B cell (primary cell): ENCODE data around the gene ADH6. TPM values are rescaled to one million over a fixed set of nuclear protein-coding genes. Genes with fewer than 3 reads are reported as not detected.

ENCODE experiments used
- ATAC-seq: fragments of 200-7000 bp; cut with Tn5 transposase; one replicate; pipeline ENCODE4 v1.10.0; 2021; ENCODE audit warnings: low read depth, mild to moderate bottlenecking, moderate number of reproducible peaks, moderate library complexity
- CTCF ChIA-PET: fragments of 350-600 bp; sonication (Branson Sonifier 250); formaldehyde crosslinking; loops from one replicate; lab custom pipeline; 2021; ENCODE audit warnings: antibody characterized with exemption, inconsistent platforms; lab: Charles Lee
- POLR2A ChIA-PET: fragments of 350-600 bp; sonication (Branson Sonifier 250); formaldehyde crosslinking; loops from one replicate; lab custom pipeline; 2021; ENCODE audit warnings: antibody characterized with exemption; lab: Charles Lee
- DNase-seq: peaks from one replicate; pipeline ENCODE4 v3.0.0; 2013
- H2AFZ ChIP-seq: 2 replicates; pipeline ENCODE4 v1.6.1; 2012; ENCODE audit warnings: mild to moderate bottlenecking, low read depth, low read length; ENCODE audit not compliant: insufficient read depth, poor library complexity, severe bottlenecking
- H3K27ac ChIP-seq, 2 donors: 1 replicate in 1 of 2; 2 replicates in 1 of 2; pipeline ENCODE4 v1.5.1; 2012 to 2013; ENCODE audit warnings: low read length in 2 of 2, mild to moderate bottlenecking in 2 of 2, moderate library complexity in 1 of 2
- H3K27me3 ChIP-seq, 4 experiments: fragments of 200-600 bp in 1 of 4; sonication (generic) in 1 of 4; replicated peaks in 1 of 4; 1 replicate in 2 of 4; 2 replicates in 2 of 4; pipeline versions ENCODE4 v1.6.1 to v1.7.0; 2013 to 2016; ENCODE audit warnings: low read length in 3 of 4, mild to moderate bottlenecking in 2 of 4, mixed read lengths in 1 of 4, moderate library complexity in 1 of 4; ENCODE audit not compliant: insufficient read depth in 4 of 4, control insufficient read depth in 3 of 4; ENCODE audit errors: control extremely low read depth in 1 of 4
- H3K36me3 ChIP-seq, 2 experiments: replicated peaks in 1 of 2; 1 replicate in 1 of 2; 2 replicates in 1 of 2; pipeline versions ENCODE4 v1.6.1 to v1.7.1; 2013; ENCODE audit warnings: low read length in 1 of 2; ENCODE audit not compliant: insufficient read depth in 2 of 2, control insufficient read depth in 1 of 2; ENCODE audit errors: control extremely low read depth in 1 of 2, extremely low read depth in 1 of 2
- H3K4me1 ChIP-seq, 2 donors: fragments of 200-600 bp in 1 of 2; sonication (generic) in 1 of 2; 1 replicate in 1 of 2; 2 replicates in 1 of 2; pipeline versions ENCODE4 v1.5.1 to v1.6.1; 2013 to 2017; ENCODE audit warnings: low read length in 2 of 2; ENCODE audit not compliant: control insufficient read depth in 2 of 2, insufficient read depth in 2 of 2
- H3K4me2 ChIP-seq: replicated peaks from 2 replicates; pipeline ENCODE3; 2012; ENCODE audit warnings: mild to moderate bottlenecking, low read depth, low read length; ENCODE audit not compliant: poor library complexity, severe bottlenecking
- H3K4me3 ChIP-seq, 5 experiments: fragments of 200-600 bp in 1 of 5; sonication (generic) in 1 of 5; 1 replicate in 3 of 5; 2 replicates in 2 of 5; pipeline versions ENCODE4 v1.5.1 to v1.7.0; 2011 to 2016; ENCODE audit warnings: low read length in 4 of 5, mild to moderate bottlenecking in 4 of 5, low read depth in 2 of 5, control low read depth in 1 of 5, moderate library complexity in 1 of 5; ENCODE audit not compliant: insufficient read depth in 1 of 5; ENCODE audit errors: control extremely low read depth in 1 of 5, extremely low read depth in 1 of 5
- H3K79me2 ChIP-seq: fragments of 200-600 bp; sonication (generic); one replicate; pipeline ENCODE4 v1.6.0; 2016; ENCODE audit warnings: low read length; ENCODE audit not compliant: control insufficient read depth, insufficient read depth
- H3K9ac ChIP-seq: fragments of 200-600 bp; sonication (generic); 2 replicates; pipeline ENCODE4 v1.6.1; 2017; ENCODE audit warnings: mild to moderate bottlenecking, low read length, moderate library complexity
- H3K9me3 ChIP-seq, 3 donors: one replicate each; pipeline versions ENCODE4 v1.6.1 to v1.7.1; 2013; ENCODE audit warnings: low read length in 2 of 3; ENCODE audit not compliant: control insufficient read depth in 2 of 3, insufficient read depth in 1 of 3; ENCODE audit errors: control extremely low read depth in 1 of 3
- H4K20me1 ChIP-seq: 2 replicates; pipeline ENCODE4 v1.6.0; 2012; ENCODE audit warnings: mild to moderate bottlenecking, low read length; ENCODE audit not compliant: insufficient read depth, control insufficient read depth, poor library complexity, severe bottlenecking
- H3K27ac Mint-ChIP-seq: one replicate; pipeline ENCODE4 v1.8.0; 2021; ENCODE audit warnings: mixed read lengths
- H3K27me3 Mint-ChIP-seq: one replicate; pipeline ENCODE4 v1.8.0; 2021; ENCODE audit warnings: mixed read lengths
- H3K4me1 Mint-ChIP-seq: one replicate; pipeline ENCODE4 v1.8.0; 2021; ENCODE audit warnings: mixed read lengths
- H3K4me3 Mint-ChIP-seq: one replicate; pipeline ENCODE4 v1.8.0; 2021; ENCODE audit warnings: mixed read lengths
- H3K9me3 Mint-ChIP-seq: one replicate; pipeline ENCODE4 v1.8.0; 2022; ENCODE audit warnings: mixed read lengths; ENCODE audit not compliant: insufficient read depth
- EZH2 ChIP-seq: IDR thresholded peaks from 2 replicates; pipeline ENCODE4 v1.6.1; 2012; ENCODE audit warnings: borderline replicate concordance, low read depth, mild to moderate bottlenecking, moderate library complexity, low read length; ENCODE audit not compliant: insufficient read depth, poor library complexity, severe bottlenecking
- WGBS: methylation state at CpG from one replicate; pipeline ENCODE4 v1.1.5; 2013; ENCODE audit warnings: missing lambda C conversion rate; ENCODE audit not compliant: insufficient coverage; 5-methylcytosine and 5-hydroxymethylcytosine counted together
- intact Hi-C: fragments of 100-400 bp; cut with micrococcal nuclease; formaldehyde crosslinking; loops from one replicate; pipeline ENCODE4 v1.10.0; 2022
- polyA minus RNA-seq: library from RNA; depleted of rRNA, polyadenylated mRNA; stranded (reverse); fragments of >200 nt; gene quantifications from 2 replicates; pipeline ENCODE4 v1.2.3, GENCODE V29; 2012
- polyA plus RNA-seq: library from polyadenylated mRNA; depleted of rRNA; stranded (reverse); fragments of >200 nt; gene quantifications from 2 replicates; pipeline ENCODE4 v1.2.3, GENCODE V29; 2012
- total RNA-seq, 2 donors: library from RNA; stranded (reverse); fragments of 120-200 nt in 1 of 2; gene quantifications; 1 replicate in 1 of 2; 2 replicates in 1 of 2; pipeline versions ENCODE4 v1.2.3 to v1.2.4, GENCODE V29; 2013 to 2022
- TF ChIP-seq, protein P1 (sequence below): fragments of 200-600 bp; IDR thresholded peaks from one replicate; pipeline ENCODE4 v1.8.0; 2022; ENCODE audit warnings: antibody characterized with exemption, mild to moderate bottlenecking

ADH6 gene
- total RNA-seq (not detected in 2 replicates), polyA plus RNA-seq (not detected in 2 replicates), polyA minus RNA-seq (not detected in 2 replicates)
- total RNA-seq (2013), result not detected

GRCh38 chr4:99219072-99219471 is at the start of gene ADH6:
TSS of gene ADH6 (minus strand) at chr4:99219246. CDS start at chr4:99219152, 94 bp downstream.
- H3K36me3 ChIP-seq, result no peaks in the 10 kb centered on the region
- H3K4me3 ChIP-seq, result no peak within 1 kb of the TSS
- ATAC-seq (no peak), DNase-seq (no peak)
- Mint-ChIP-seq H3K27ac (no peak within 1 kb of the TSS), H3K9me3 (no peaks in the 10 kb centered on the region), H3K4me1 (peaks cover 3% of the 10 kb centered on the region), H3K4me3 (no peak within 1 kb of the TSS), H3K27me3 (no peaks in the 10 kb centered on the region)
- no peak within 1 kb of the TSS for H3K27ac ChIP-seq
- POLR2A ChIA-PET, result no interaction called here
- 93% methylated on average over 2 of the region's 3 CpGs for WGBS
- H3K79me2 ChIP-seq, result no peaks in the 10 kb centered on the region
- H3K27me3 ChIP-seq, result no peaks in the 10 kb centered on the region
- H4K20me1 ChIP-seq, result no peaks in the 10 kb centered on the region
- no peak within 1 kb of the TSS for H3K4me2 ChIP-seq
- H3K9me3 ChIP-seq, result peaks cover 0 to 2% (median 0%) of the 10 kb centered on the region in 3 donors
- no peak within 1 kb of the TSS for H2AFZ ChIP-seq
- intact Hi-C loops, result no loop called here
- CTCF ChIA-PET, result interaction anchor here (0.6 kb wide), 1 partner anchor 56 kb away, joined by 4 read pairs; no protein-coding TSS in a partner anchor
- TF ChIP-seq, protein P1, sequence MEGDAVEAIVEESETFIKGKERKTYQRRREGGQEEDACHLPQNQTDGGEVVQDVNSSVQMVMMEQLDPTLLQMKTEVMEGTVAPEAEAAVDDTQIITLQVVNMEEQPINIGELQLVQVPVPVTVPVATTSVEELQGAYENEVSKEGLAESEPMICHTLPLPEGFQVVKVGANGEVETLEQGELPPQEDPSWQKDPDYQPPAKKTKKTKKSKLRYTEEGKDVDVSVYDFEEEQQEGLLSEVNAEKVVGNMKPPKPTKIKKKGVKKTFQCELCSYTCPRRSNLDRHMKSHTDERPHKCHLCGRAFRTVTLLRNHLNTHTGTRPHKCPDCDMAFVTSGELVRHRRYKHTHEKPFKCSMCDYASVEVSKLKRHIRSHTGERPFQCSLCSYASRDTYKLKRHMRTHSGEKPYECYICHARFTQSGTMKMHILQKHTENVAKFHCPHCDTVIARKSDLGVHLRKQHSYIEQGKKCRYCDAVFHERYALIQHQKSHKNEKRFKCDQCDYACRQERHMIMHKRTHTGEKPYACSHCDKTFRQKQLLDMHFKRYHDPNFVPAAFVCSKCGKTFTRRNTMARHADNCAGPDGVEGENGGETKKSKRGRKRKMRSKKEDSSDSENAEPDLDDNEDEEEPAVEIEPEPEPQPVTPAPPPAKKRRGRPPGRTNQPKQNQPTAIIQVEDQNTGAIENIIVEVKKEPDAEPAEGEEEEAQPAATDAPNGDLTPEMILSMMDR, result no peak
- no peak for TF ChIP-seq EZH2
- H3K9ac ChIP-seq, result no peak within 1 kb of the TSS
- H3K4me1 ChIP-seq, result no peaks in the 10 kb centered on the region

DNA sequence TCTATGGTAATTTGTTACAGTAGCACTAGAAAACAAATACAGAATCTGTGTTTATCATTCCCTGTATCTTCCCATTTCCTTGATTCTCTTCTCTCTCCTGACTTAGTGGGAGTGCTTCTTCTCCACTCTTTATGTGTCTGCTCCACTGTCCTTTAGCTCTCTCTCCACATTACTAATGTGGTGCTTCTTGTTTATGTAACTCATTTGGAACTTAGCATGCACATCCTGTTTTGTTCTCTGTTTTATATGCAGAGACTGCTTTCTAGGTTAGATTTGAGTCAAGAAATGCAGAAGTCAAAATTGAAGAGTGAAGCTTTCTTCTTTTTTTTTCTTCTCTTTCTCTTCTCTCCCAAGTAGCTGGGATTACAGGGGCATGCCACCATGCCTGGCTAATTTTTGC is 45.9 kb upstream of the ADH6 start:
- Mint-ChIP-seq H3K4me1 (no peaks in the 10 kb centered on the region), H3K9me3 (peaks cover 4% of the 10 kb centered on the region), H3K27me3 (no peaks in the 10 kb centered on the region), H3K4me3 (no peak overlapping the region), H3K27ac (no peak overlapping the region)
- Histone ChIP-seq H2AFZ (no peak overlapping the region), H3K4me2 (no peak overlapping the region), H3K9ac (no peak overlapping the region), H3K79me2 (no peaks in the 10 kb centered on the region), H3K9me3 (peaks cover 0 to 11% (median 1%) of the 10 kb centered on the region in 3 donors), H3K4me3 (no peak overlapping the region), H4K20me1 (no peaks in the 10 kb centered on the region), H3K4me1 (no peaks in the 10 kb centered on the region), H3K36me3 (no peaks in the 10 kb centered on the region), H3K27ac (no peak overlapping the region), H3K27me3 (no peaks in the 10 kb centered on the region)
- no peak for ATAC-seq
- ChIA-PET POLR2A (no interaction called here), CTCF (no interaction called here)
- no peak for DNase-seq
- intact Hi-C loops, result no loop called here
- TF ChIP-seq EZH2, result no peak
- TF ChIP-seq, protein P1, result no peak
